CD8-positive, alpha-beta memory T cell (primary cell): ENCODE data around the gene FUCA2. TPM values are rescaled to one million over a fixed set of nuclear protein-coding genes. Genes with fewer than 3 reads are reported as not detected.
"Not testable (repeated sequence)": the region's sequence is repeated elsewhere in the genome, so short reads cannot be mapped to it uniquely, and the experiment has no call there.

Experiments used
- CTCF ChIA-PET: fragments of 350-600 bp; sonication (Branson Sonifier 250); formaldehyde crosslinking; loops from one replicate; lab custom pipeline; 2021; ENCODE audit warnings: antibody characterized with exemption; lab: Charles Lee
- POLR2A ChIA-PET: fragments of 350-600 bp; sonication (Branson Sonifier 250); formaldehyde crosslinking; loops from one replicate; lab custom pipeline; 2021; ENCODE audit warnings: antibody characterized with exemption; lab: Charles Lee
- DNase-seq, 5 donors: peaks; one replicate each; pipeline versions ENCODE4 v3.0.0 to v3.0.0-alpha.2; 2020 to 2022; ENCODE audit warnings: mixed read lengths in 1 of 5
- H3K27ac ChIP-seq: one replicate; pipeline ENCODE4 v1.7.0; 2013; ENCODE audit warnings: low read depth, mild to moderate bottlenecking, low read length, moderate library complexity
- H3K27me3 ChIP-seq: 2 replicates; pipeline ENCODE4 v1.7.0; 2013; ENCODE audit warnings: low read length, mild to moderate bottlenecking; ENCODE audit not compliant: insufficient read depth, poor library complexity, severe bottlenecking
- H3K36me3 ChIP-seq: 2 replicates; pipeline ENCODE4 v1.7.0; 2013; ENCODE audit warnings: mild to moderate bottlenecking, low read length, moderate library complexity; ENCODE audit not compliant: insufficient read depth
- H3K4me1 ChIP-seq: 2 replicates; pipeline ENCODE4 v1.7.0; 2013; ENCODE audit warnings: mild to moderate bottlenecking, low read length, moderate library complexity; ENCODE audit not compliant: insufficient read depth
- H3K4me3 ChIP-seq: 2 replicates; pipeline ENCODE4 v1.7.0; 2013; ENCODE audit warnings: mild to moderate bottlenecking, low read length
- H3K9me3 ChIP-seq: 2 replicates; pipeline ENCODE4 v1.7.0; 2013; ENCODE audit warnings: mild to moderate bottlenecking, low read length
- H3K27ac Mint-ChIP-seq, 8 donors: one replicate each; pipeline ENCODE4 v1.8.0; 2020 to 2021; ENCODE audit warnings: mixed read lengths in 8 of 8, mild to moderate bottlenecking in 6 of 8, inconsistent platforms in 3 of 8, moderate library complexity in 3 of 8
- H3K27me3 Mint-ChIP-seq, 2 donors: one replicate each; pipeline ENCODE4 v1.8.0; 2020 to 2021; ENCODE audit warnings: mixed read lengths in 2 of 2, mild to moderate bottlenecking in 1 of 2, moderate library complexity in 1 of 2
- H3K36me3 Mint-ChIP-seq, 3 donors: one replicate each; pipeline ENCODE4 v1.8.0; 2020 to 2021; ENCODE audit warnings: mixed read lengths in 3 of 3, inconsistent platforms in 1 of 3, mild to moderate bottlenecking in 1 of 3
- H3K4me1 Mint-ChIP-seq, 3 donors: one replicate each; pipeline ENCODE4 v1.8.0; 2020 to 2021; ENCODE audit warnings: mixed read lengths in 3 of 3, inconsistent platforms in 1 of 3, mild to moderate bottlenecking in 1 of 3
- H3K4me3 Mint-ChIP-seq, 7 donors: one replicate each; pipeline ENCODE4 v1.8.0; 2020 to 2021; ENCODE audit warnings: mixed read lengths in 7 of 7, mild to moderate bottlenecking in 6 of 7, moderate library complexity in 4 of 7, inconsistent platforms in 2 of 7
- H3K9me3 Mint-ChIP-seq, 5 donors: one replicate each; pipeline ENCODE4 v1.8.0; 2020 to 2022; ENCODE audit warnings: mixed read lengths in 5 of 5, mild to moderate bottlenecking in 3 of 5, moderate library complexity in 2 of 5, inconsistent platforms in 1 of 5
- polyA plus RNA-seq: library from polyadenylated mRNA; unstranded; fragments of 300-500 nt; fragmentation: Illumina TruSeq; gene quantifications from one replicate; pipeline ENCODE4 v1.2.3, GENCODE V29; 2021
- total RNA-seq, 2 experiments: library from RNA; stranded (reverse); gene quantifications; one replicate each; pipeline ENCODE4 v1.2.3, GENCODE V29; 2021

Gene FUCA2
- total and polyA plus RNA-seq, 3 experiments from 2014 or later: 12.3 to 14.2 (median 13.2) TPM

GRCh38 chr6:143522039-143522600 lies 10.6 kb upstream of the FUCA2 start:
- Histone ChIP-seq H3K4me1 (no peaks in the 10 kb centered on the region), H3K27me3 (no peaks in the 10 kb centered on the region), H3K36me3 (no peaks in the 10 kb centered on the region), H3K9me3 (no peaks in the 10 kb centered on the region), H3K4me3 (no peak overlapping the region), H3K27ac (no peak overlapping the region)
- ChIA-PET CTCF (interaction anchor here (2.7 kb wide), 1 partner anchor 9 kb away, joined by 9 read pairs; no protein-coding TSS in a partner anchor), POLR2A (no interaction called here)
- Mint-ChIP-seq H3K9me3 (no peaks in the 10 kb centered on the region), H3K36me3 (peaks cover 0 to 4% (median 0%) of the 10 kb centered on the region in 3 donors), H3K4me3 (no peak overlapping the region), H3K27ac (peak overlapping the region in 2 of 8 donors; percentile 3 to 10), H3K4me1 (peaks cover 5 to 11% (median 8%) of the 10 kb centered on the region in 3 donors), H3K27me3 (no peaks in the 10 kb centered on the region)
- no peak for DNase-seq

- peaks cover 0 to 4% (median 0%) of the 10 kb centered on the region in 3 donors for H3K36me3 Mint-ChIP-seq
- H3K27me3 Mint-ChIP-seq: no peaks in the 10 kb centered on the region
- no peaks in the 10 kb centered on the region for H3K9me3 ChIP-seq
- no peaks in the 10 kb centered on the region for H3K27me3 ChIP-seq
- H3K4me1 ChIP-seq: no peaks in the 10 kb centered on the region
- no peaks in the 10 kb centered on the region for H3K36me3 ChIP-seq
- H3K4me3 ChIP-seq: no peak overlapping the region
- POLR2A ChIA-PET: no interaction called here
- no peak for DNase-seq
- H3K4me1 Mint-ChIP-seq: peaks cover 14 to 29% (median 19%) of the 10 kb centered on the region in 3 donors
- CTCF ChIA-PET: interaction anchor here (1.5 kb wide), 1 partner anchor 12 kb away, joined by 4 read pairs; no protein-coding TSS in a partner anchor
- no peak overlapping the region for H3K27ac Mint-ChIP-seq
- peak overlapping the region in 1 of 7 donors; percentile 10 for H3K4me3 Mint-ChIP-seq
- H3K9me3 Mint-ChIP-seq: no peaks in the 10 kb centered on the region
- no peak overlapping the region for H3K27ac ChIP-seq
Observed at GRCh38 chr6:143517447-143517773, 5.9 kb upstream of the FUCA2 start.

- Histone ChIP-seq H3K36me3 (no peaks in the 10 kb centered on the region), H3K9me3 (no peaks in the 10 kb centered on the region), H3K27me3 (no peaks in the 10 kb centered on the region), H3K4me3 (no peak overlapping the region), H3K27ac (no peak overlapping the region), H3K4me1 (peaks cover 2% of the 10 kb centered on the region)
- DNase-seq: no peak
- H3K4me3 Mint-ChIP-seq: peak overlapping the region in 2 of 7 donors; percentile 10 to 33
- ChIA-PET POLR2A (no interaction called here), CTCF (no interaction called here)
- H3K27me3 Mint-ChIP-seq: no peaks in the 10 kb centered on the region
- H3K27ac Mint-ChIP-seq: peak overlapping the region in 1 of 8 donors; percentile 21
- H3K36me3 Mint-ChIP-seq: peaks cover 0 to 4% (median 0%) of the 10 kb centered on the region in 3 donors
- H3K4me1 Mint-ChIP-seq: peaks cover 16 to 30% (median 23%) of the 10 kb centered on the region in 3 donors
- no peaks in the 10 kb centered on the region for H3K9me3 Mint-ChIP-seq
Observed at GRCh38 chr6:143516690-143517446, 5.3 kb upstream of the FUCA2 start.

- H3K4me1 ChIP-seq: peaks cover 5% of the 10 kb centered on the region
- CTCF ChIA-PET: no interaction called here
- no peaks in the 10 kb centered on the region for H3K9me3 ChIP-seq
- Mint-ChIP-seq H3K36me3 (peaks cover 0 to 5% (median 4%) of the 10 kb centered on the region in 3 donors), H3K4me3 (no peak overlapping the region), H3K27me3 (no peaks in the 10 kb centered on the region), H3K9me3 (no peaks in the 10 kb centered on the region), H3K27ac (no peak overlapping the region), H3K4me1 (peaks cover 18 to 31% (median 29%) of the 10 kb centered on the region in 3 donors)
- no peaks in the 10 kb centered on the region for H3K27me3 ChIP-seq
- POLR2A ChIA-PET: no interaction called here
- no peak for DNase-seq
- no peak overlapping the region for H3K4me3 ChIP-seq
- H3K36me3 ChIP-seq: no peaks in the 10 kb centered on the region
- no peak overlapping the region for H3K27ac ChIP-seq
Observed at GRCh38 chr6:143515766-143516355, 4.3 kb upstream of the FUCA2 start.

- POLR2A ChIA-PET: interaction anchor here (0.7 kb wide), 1 partner anchor 1371 kb away, joined by 5 read pairs; no protein-coding TSS in a partner anchor
- H3K27me3 ChIP-seq: no peaks in the 10 kb centered on the region
- H3K27ac Mint-ChIP-seq: peak overlapping the region in 1 of 8 donors; percentile 60
- DNase-seq: no peak
- peaks cover 21 to 37% (median 33%) of the 10 kb centered on the region in 3 donors for H3K4me1 Mint-ChIP-seq
- no peaks in the 10 kb centered on the region for H3K36me3 ChIP-seq
- H3K4me1 ChIP-seq: peaks cover 5% of the 10 kb centered on the region
- CTCF ChIA-PET: interaction anchor here (1.9 kb wide), 1 partner anchor 498 kb away, joined by 4 read pairs; no protein-coding TSS in a partner anchor
- no peaks in the 10 kb centered on the region for H3K27me3 Mint-ChIP-seq
- no peak overlapping the region for H3K4me3 ChIP-seq
- no peaks in the 10 kb centered on the region for H3K9me3 ChIP-seq
- no peak overlapping the region for H3K27ac ChIP-seq
- no peaks in the 10 kb centered on the region for H3K9me3 Mint-ChIP-seq
- H3K36me3 Mint-ChIP-seq: peaks cover 0 to 5% (median 4%) of the 10 kb centered on the region in 3 donors
- no peak overlapping the region for H3K4me3 Mint-ChIP-seq
Observed at GRCh38 chr6:143515061-143515760, 3.7 kb upstream of the FUCA2 start.

GRCh38 chr6:143513410-143513809 lies 1.9 kb upstream of the FUCA2 start:
- peaks cover 5% of the 10 kb centered on the region for H3K4me1 ChIP-seq
- Mint-ChIP-seq H3K27me3 (no peaks in the 10 kb centered on the region), H3K27ac (peak overlapping the region in 3 of 8 donors; percentile 60 to 91 (median 75)), H3K4me1 (peaks cover 29 to 51% (median 44%) of the 10 kb centered on the region in 3 donors), H3K36me3 (peaks cover 0 to 5% (median 0%) of the 10 kb centered on the region in 3 donors), H3K9me3 (no peaks in the 10 kb centered on the region), H3K4me3 (peak overlapping the region; percentile 35 to 82 (median 70))
- H3K27ac ChIP-seq: no peak overlapping the region
- CTCF ChIA-PET: interaction anchor here (0.7 to 2.1 kb wide), 19 partner anchors 8 to 331 kb away, joined by 3 to 9 read pairs (median 3); partner anchors contain the start of gene LTV1
- DNase-seq: peak in 4 of 5 donors; percentile 21 to 59 (median 29)
- H3K27me3 ChIP-seq: no peaks in the 10 kb centered on the region
- no peaks in the 10 kb centered on the region for H3K9me3 ChIP-seq
- POLR2A ChIA-PET: interaction anchor here (1.1 kb wide), 1 partner anchor 63 kb away, joined by 5 read pairs; the partner anchor contains the start of genes ADAT2 and PEX3
- H3K36me3 ChIP-seq: no peaks in the 10 kb centered on the region
- no peak overlapping the region for H3K4me3 ChIP-seq

- not testable (repeated sequence) for H3K36me3 ChIP-seq, H3K27me3 ChIP-seq, H3K4me1 ChIP-seq, H3K9me3 ChIP-seq, DNase-seq, H3K27me3 Mint-ChIP-seq, H3K9me3 Mint-ChIP-seq
- Mint-ChIP-seq H3K4me3 (peak overlapping the region; percentile 79 to 98 (median 90)), H3K4me1 (peaks cover 24 to 49% (median 39%) of the 10 kb centered on the region in 3 donors), H3K36me3 (peaks cover 4 to 22% (median 6%) of the 10 kb centered on the region in 3 donors), H3K27ac (peak overlapping the region in 2 of 8 donors; percentile 89 to 93)
- H3K4me3 ChIP-seq: peak overlapping the region; percentile 84
- CTCF ChIA-PET: interaction anchor here (1.0 kb wide), 1 partner anchor 9 kb away, joined by 3 read pairs; no protein-coding TSS in a partner anchor
- peak overlapping the region; percentile 80 for H3K27ac ChIP-seq
- POLR2A ChIA-PET: interaction anchor here (0.7 to 1.5 kb wide), 4 partner anchors 9 to 60 kb away, joined by 3 to 6 read pairs (median 4); partner anchors contain the start of genes ADAT2 and PEX3
Observed at GRCh38 chr6:143510326-143510725, 1.2 kb downstream of the FUCA2 start.
